HG03064 (cell line): ENCODE measurements around the gene SNRPE.
A peak's percentile ranks its signal among the peaks of the same experiment; 100 is the strongest.
"Not testable (repeated sequence)": the region's sequence is repeated elsewhere in the genome, so short reads cannot be mapped to it uniquely, and the experiment has no call there.

ENCODE experiments used
- ATAC-seq: cut with Tn5 transposase; IDR thresholded peaks from one replicate; pipeline ENCODE4 v1.9.1; 2021; ENCODE audit warnings: low read depth; ENCODE audit not compliant: unreplicated experiment

The SNRPE gene

GRCh38 chr1:203861379-203862184 is at the start of gene SNRPE:
Gene SNRPE (plus strand): TSS chr1:203861599. CDS start chr1:203861660, 61 bp downstream.
- peak; percentile 95 for ATAC-seq

GRCh38 chr1:203813581-203814341 is 47.6 kb upstream of the SNRPE start:
- ATAC-seq, result no peak

- ATAC-seq, result no peak
Observed at GRCh38 chr1:203818399-203818798, 43.0 kb upstream of the SNRPE start.

- no peak for ATAC-seq
Observed at GRCh38 chr1:203823306-203823705, 38.1 kb upstream of the SNRPE start.

GRCh38 chr1:203826175-203826574 is 35.2 kb upstream of the SNRPE start:
- no peak for ATAC-seq

GRCh38 chr1:203828002-203828401 is 33.4 kb upstream of the SNRPE start:
- ATAC-seq, result no peak

GRCh38 chr1:203828503-203828902 is 32.9 kb upstream of the SNRPE start:
- no peak for ATAC-seq

GRCh38 chr1:203829247-203829646 is 32.2 kb upstream of the SNRPE start:
- not testable (repeated sequence) for ATAC-seq

GRCh38 chr1:203835476-203835875 is 25.9 kb upstream of the SNRPE start:
- ATAC-seq, result no peak

GRCh38 chr1:203839081-203839480 is 22.3 kb upstream of the SNRPE start:
- no peak for ATAC-seq

GRCh38 chr1:203840208-203840808 is 21.1 kb upstream of the SNRPE start:
- ATAC-seq, result no peak

GRCh38 chr1:203842559-203842876 is 18.9 kb upstream of the SNRPE start:
- ATAC-seq, result no peak

- no peak for ATAC-seq
Observed at GRCh38 chr1:203843435-203843834, 18.0 kb upstream of the SNRPE start.

GRCh38 chr1:203853112-203853511 is 8.3 kb upstream of the SNRPE start:
- ATAC-seq, result not testable (repeated sequence)

- no peak for ATAC-seq
Observed at GRCh38 chr1:203858055-203858454, 3.3 kb upstream of the SNRPE start.

GRCh38 chr1:203858975-203859374 is 2.4 kb upstream of the SNRPE start:
- ATAC-seq, result no peak

- ATAC-seq, result no peak
Observed at GRCh38 chr1:203860396-203861025, 888 bp upstream of the SNRPE start.

GRCh38 chr1:203867802-203868201 is 6.4 kb downstream of the SNRPE start:
- no peak for ATAC-seq

- ATAC-seq, result no peak
Observed at GRCh38 chr1:203870245-203870644, 8.8 kb downstream of the SNRPE start.

- ATAC-seq, result no peak
Observed at GRCh38 chr1:203871114-203871880, 9.9 kb downstream of the SNRPE start.
